K562 (cell line): ENCODE data around the gene SAXO1. TPM values are rescaled to one million over a fixed set of nuclear protein-coding genes. Genes with fewer than 3 reads are reported as not detected.

Experiments used
- ARID4B ChIP-seq: sonication (generic); formaldehyde crosslinking; IDR thresholded peaks from 2 replicates; pipeline ENCODE4 v1.8.0; 2022; ENCODE audit warnings: mild to moderate bottlenecking, missing genetic modification reagents
- CHD7 ChIP-seq: fragments of 200-600 bp; sonication (generic); IDR thresholded peaks from one replicate; pipeline ENCODE4 v1.6.1; 2012; ENCODE audit warnings: mild to moderate bottlenecking, low read depth, low read length, inconsistent platforms
- FOXA3 ChIP-seq, 2 experiments: fragments of 450-650 bp in 1 of 2; sonication (generic) in 1 of 2; formaldehyde crosslinking; IDR thresholded peaks in 1 of 2; conservative IDR thresholded peaks in 1 of 2; 2 replicates each; pipeline versions ENCODE4 v1.4.0 to v1.8.0; 2020 to 2022; ENCODE audit warnings: mild to moderate bottlenecking in 2 of 2, missing genetic modification reagents in 1 of 2
- MAZ ChIP-seq, 2 experiments: fragments of 450-650 bp in 1 of 2; sonication (generic) in 1 of 2; formaldehyde crosslinking; IDR thresholded peaks in 1 of 2; conservative IDR thresholded peaks in 1 of 2; 2 replicates each; pipeline versions ENCODE4 v1.4.0 to v1.5.0; 2020; ENCODE audit warnings: mild to moderate bottlenecking in 1 of 2, missing genetic modification reagents in 1 of 2
- STAG1 ChIP-seq: sonication (generic); formaldehyde crosslinking; IDR thresholded peaks from 2 replicates; pipeline ENCODE4 v1.5.0; 2020; ENCODE audit warnings: missing genetic modification reagents, borderline replicate concordance
- ZBTB17 ChIP-seq: fragments of 450-650 bp; formaldehyde crosslinking; IDR thresholded peaks from 2 replicates; pipeline ENCODE4 v1.4.0; 2020; ENCODE audit warnings: mild to moderate bottlenecking
- polyA plus RNA-seq, 8 experiments: library from polyadenylated mRNA; depleted of rRNA in 4 of 8; stranded (reverse) in 5 of 8; unstranded in 3 of 8; fragments of >200 nt; fragmentation: Nextera tagmentation in 2 of 8; fragmentation: Illumina TruSeq in 1 of 8; extraction: Ambion mirVana in 2 of 8; extraction: Trizol in 1 of 8; gene quantifications; 2 replicates each; pipeline versions ENCODE4 v1.2.1 to v1.2.3, GENCODE V29; 2011 to 2014; ENCODE audit warnings: inconsistent platforms in 1 of 8, missing spikeins in 1 of 8
- total RNA-seq, 7 experiments: library from RNA; depleted of rRNA in 6 of 7; stranded (reverse); fragments of >200 nt in 6 of 7; fragmentation: Illumina TruSeq in 2 of 7; extraction: Trizol in 2 of 7; gene quantifications; 2 replicates each; pipeline versions ENCODE4 v1.2.1 to v1.2.3, GENCODE V29; 2011 to 2021; ENCODE audit warnings: low replicate concordance in 1 of 7

The SAXO1 gene
- total and polyA plus RNA-seq, 9 of the 15 experiments (the other 6 are each of a cell fraction or from before 2014, with no cell fraction given), result 0.04 TPM; not detected in 8

GRCh38 chr9:18971404-18971803 is 61.6 kb downstream of the SAXO1 start (continued):
- TF ChIP-seq ARID4B (CRISPR knock-in tag) (no peak), ZBTB17 (CRISPR knock-in tag) (no peak), CHD7 (no peak), MAZ (CRISPR knock-in tag; conservative IDR thresholded peaks at IDR 0.05 in 1 of 2, IDR thresholded peaks at IDR 0.05 in 1 of 2) (no peak), FOXA3 (CRISPR knock-in tag; conservative IDR thresholded peaks at IDR 0.05 in 1 of 2, IDR thresholded peaks at IDR 0.05 in 1 of 2) (no peak), STAG1 (CRISPR knock-in tag) (no peak)
